ENCODE results near the gene NOL8. TPM values are rescaled to one million over a fixed set of nuclear protein-coding genes. Genes with fewer than 3 reads are reported as not detected.
A peak's percentile ranks its signal among the peaks of the same experiment; 100 is the strongest.

Gene NOL8
- total and polyA plus RNA-seq, 4 donors, result 5.3 to 21.2 (median 12.8) TPM

GRCh38 chr9:92325991-92326500 is 896 bp upstream of the NOL8 start:
- Histone ChIP-seq H3K27ac (ENCODE audit: low read depth in 1 of 2, low read length in 2 of 2) (peak overlapping the region; percentile 94 to 97), H3K9ac (ENCODE audit: low read depth in 1 of 2, low read length in 2 of 2) (peak overlapping the region; percentile 60 to 86), H3K27me3 (ENCODE audit: control insufficient read depth in 4 of 4, insufficient read depth in 4 of 4, low read length in 3 of 4) (no peaks in the 10 kb centered on the region), H3K36me3 (ENCODE audit: control insufficient read depth in 4 of 4, insufficient read depth in 3 of 4, low read depth in 1 of 4, low read length in 3 of 4) (peaks cover 0 to 12% (median 10%) of the 10 kb centered on the region in 4 donors), H3K4me3 (ENCODE audit: low read depth in 1 of 3, low read length in 3 of 3) (peak overlapping the region; percentile 55 to 100 (median 99)), H3K9me3 (ENCODE audit: control insufficient read depth in 4 of 4, low read length in 3 of 4) (no peaks in the 10 kb centered on the region), H3K4me1 (ENCODE audit: control insufficient read depth in 4 of 4, insufficient read depth in 4 of 4, low read length in 3 of 4) (peaks cover 0 to 20% (median 18%) of the 10 kb centered on the region in 4 donors)
- WGBS, result 2% methylated on average over 30 of the region's 30 CpGs
- TF ChIP-seq ZBTB33 (IDR thresholded peaks at IDR 0.05) (no peak), REST (IDR thresholded peaks at IDR 0.05) (no peak), JUND (IDR thresholded peaks at IDR 0.05) (no peak), EGR1 (IDR thresholded peaks at IDR 0.05; ENCODE audit: low read depth in 2 of 2) (no peak), TAF1 (conservative IDR thresholded peaks at IDR 0.05) (no peak), FOXA1 (IDR thresholded peaks at IDR 0.05) (no peak), MAX (IDR thresholded peaks at IDR 0.05) (no peak), ATF3 (IDR thresholded peaks at IDR 0.05) (no peak)
- DNase-seq (ENCODE audit: low spot score), result no peak

- peaks cover 4 to 20% (median 14%) of the 10 kb centered on the region in 4 donors for H3K36me3 ChIP-seq (ENCODE audit: control insufficient read depth in 4 of 4, insufficient read depth in 3 of 4, low read depth in 1 of 4, low read length in 3 of 4)
- no peaks in the 10 kb centered on the region for H3K9me3 ChIP-seq (ENCODE audit: control insufficient read depth in 4 of 4, low read length in 3 of 4)
- TF ChIP-seq ATF3 (IDR thresholded peaks at IDR 0.05) (no peak), NR2F2 (IDR thresholded peaks at IDR 0.05) (no peak), MAX (IDR thresholded peaks at IDR 0.05) (no peak), EGR1 (IDR thresholded peaks at IDR 0.05; ENCODE audit: low read depth in 2 of 2) (no peak), HNF4G (IDR thresholded peaks at IDR 0.05) (no peak), JUND (IDR thresholded peaks at IDR 0.05) (no peak), RXRA (IDR thresholded peaks at IDR 0.05) (no peak), HNF4A (conservative IDR thresholded peaks at IDR 0.05) (no peak), FOXA1 (IDR thresholded peaks at IDR 0.05) (no peak), SP1 (IDR thresholded peaks at IDR 0.05) (no peak), TAF1 (conservative IDR thresholded peaks at IDR 0.05) (no peak), FOXA2 (IDR thresholded peaks at IDR 0.05) (no peak)
- peak overlapping the region; percentile 55 to 100 (median 99) for H3K4me3 ChIP-seq (ENCODE audit: low read depth in 1 of 3, low read length in 3 of 3)
- H3K9ac ChIP-seq (ENCODE audit: low read depth in 1 of 2, low read length in 2 of 2), result peak overlapping the region; percentile 86 to 95
- WGBS, result under 1% methylated on average over 12 of the region's 12 CpGs
- no peak for DNase-seq (ENCODE audit: low spot score)
- H3K27ac ChIP-seq (ENCODE audit: low read depth in 1 of 2, low read length in 2 of 2), result peak overlapping the region; percentile 94 to 97
- peaks cover 0 to 20% (median 18%) of the 10 kb centered on the region in 4 donors for H3K4me1 ChIP-seq (ENCODE audit: control insufficient read depth in 4 of 4, insufficient read depth in 4 of 4, low read length in 3 of 4)
- no peaks in the 10 kb centered on the region for H3K27me3 ChIP-seq (ENCODE audit: control insufficient read depth in 4 of 4, insufficient read depth in 4 of 4, low read length in 3 of 4)
Observed at GRCh38 chr9:92324889-92325268, 271 bp downstream of the NOL8 start.

All from liver (tissue), 9 donors.